OCI-M2 (cell line): Measurements from ENCODE around the gene COBL.

Experiments
- DNase-seq: peaks from one replicate; lab custom pipeline; 2025; ENCODE audit not compliant: unreplicated experiment; lab: John Stamatoyannopoulos, UW

The COBL gene

DNA sequence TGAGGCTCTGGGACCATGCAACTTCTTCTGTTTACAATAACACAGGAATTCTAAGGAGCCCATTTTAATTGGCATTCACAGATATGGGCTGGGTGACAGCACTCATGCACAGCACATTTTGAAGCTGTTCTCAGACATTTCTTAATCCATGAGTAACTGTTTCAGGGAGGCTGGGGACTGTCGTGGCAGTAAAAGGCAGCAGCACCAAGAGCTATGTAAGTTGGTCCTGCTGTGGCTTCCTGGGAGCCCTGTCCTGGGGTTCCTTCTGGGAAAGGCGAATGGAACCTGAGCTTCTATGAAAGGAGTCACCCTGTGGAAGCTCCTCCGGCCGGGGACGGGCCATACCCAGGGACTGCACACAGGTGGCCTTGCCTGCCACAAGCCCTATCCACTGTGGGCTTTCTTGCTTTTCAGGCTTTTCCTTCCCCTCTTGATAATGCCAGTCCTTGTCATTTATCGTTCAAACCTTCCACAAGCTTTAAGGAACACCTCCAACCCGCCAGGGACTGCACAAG lies 40.5 kb downstream of the COBL start:
- DNase-seq = no peak

DNA sequence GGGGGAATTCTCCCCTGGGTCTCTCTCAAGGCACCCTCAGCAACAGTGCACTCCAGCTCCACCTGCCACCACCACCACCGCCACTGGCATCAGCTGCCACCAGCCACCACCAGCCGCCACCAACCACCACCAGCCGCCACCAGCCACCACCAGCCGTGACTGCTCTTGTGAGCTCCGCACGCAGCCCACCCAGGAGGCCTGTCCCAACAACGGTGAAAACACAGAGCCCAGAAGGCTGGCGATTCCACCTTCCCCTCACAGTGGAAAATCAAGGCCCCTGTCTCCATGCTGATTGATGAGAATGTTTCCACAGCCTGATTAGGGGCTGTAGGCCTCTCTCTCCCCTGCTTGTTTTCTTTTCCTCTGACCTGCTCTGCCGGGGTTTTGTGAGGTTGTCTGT lies 41.1 kb downstream of the COBL start:
- no peak for DNase-seq

DNA sequence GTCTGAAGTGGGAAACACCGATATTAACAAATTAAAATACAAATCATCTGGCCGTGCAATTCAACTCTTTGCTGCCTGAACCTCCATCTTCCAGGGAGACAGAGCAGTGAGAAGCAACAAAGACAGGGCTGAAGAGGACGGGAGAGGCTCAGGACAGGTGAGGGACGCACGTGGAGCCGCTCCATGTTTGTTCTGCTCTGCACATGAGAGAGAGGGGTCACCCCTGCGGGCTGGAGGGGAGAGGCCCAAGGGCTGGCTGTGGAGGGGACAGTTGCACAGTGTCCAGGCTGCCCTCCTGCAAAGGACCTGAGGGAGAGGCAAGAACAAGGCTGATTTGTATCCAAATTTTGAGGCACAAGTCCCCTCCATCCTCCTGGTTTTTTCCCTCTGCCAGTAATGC lies 41.7 kb downstream of the COBL start:
- no peak for DNase-seq

DNA sequence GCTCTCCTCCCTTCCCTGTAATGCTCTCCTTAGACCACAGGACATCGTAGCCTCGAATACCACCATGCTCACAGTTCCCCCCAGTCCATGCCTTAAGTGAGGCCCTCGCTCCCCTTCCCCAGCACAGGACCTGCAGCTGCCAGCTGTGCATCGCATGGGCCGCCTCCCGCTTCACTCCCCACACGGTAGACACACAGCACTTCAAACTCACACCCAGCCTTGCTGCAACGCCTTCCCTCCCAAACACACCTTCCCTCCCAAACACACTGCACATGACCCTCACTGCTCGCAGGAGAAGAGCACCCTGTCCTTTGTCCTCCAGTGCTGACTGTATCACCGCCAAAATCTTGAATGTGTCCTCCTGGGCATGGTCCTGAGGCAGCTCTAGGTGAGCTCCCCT lies 42.6 kb downstream of the COBL start:
- DNase-seq = no peak

DNA sequence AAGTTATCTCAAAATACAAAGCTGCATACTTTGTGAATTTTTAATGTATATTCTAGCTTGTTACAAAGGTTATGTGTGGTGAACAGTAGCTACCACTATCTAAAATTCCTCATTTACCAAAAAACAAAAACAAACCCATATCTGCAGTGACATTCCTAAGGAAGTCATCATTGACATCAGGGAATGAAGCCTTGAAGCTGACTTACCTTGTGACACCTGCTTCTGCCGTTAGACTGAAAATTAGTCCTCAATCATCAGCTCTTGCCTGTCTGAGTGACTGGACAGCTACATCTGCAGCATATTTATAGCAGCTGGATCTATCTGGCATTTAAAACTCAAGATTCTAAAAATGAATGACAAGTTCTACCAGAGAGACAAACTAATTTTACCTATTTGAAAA lies 43.2 kb downstream of the COBL start:
- DNase-seq = no peak

DNA sequence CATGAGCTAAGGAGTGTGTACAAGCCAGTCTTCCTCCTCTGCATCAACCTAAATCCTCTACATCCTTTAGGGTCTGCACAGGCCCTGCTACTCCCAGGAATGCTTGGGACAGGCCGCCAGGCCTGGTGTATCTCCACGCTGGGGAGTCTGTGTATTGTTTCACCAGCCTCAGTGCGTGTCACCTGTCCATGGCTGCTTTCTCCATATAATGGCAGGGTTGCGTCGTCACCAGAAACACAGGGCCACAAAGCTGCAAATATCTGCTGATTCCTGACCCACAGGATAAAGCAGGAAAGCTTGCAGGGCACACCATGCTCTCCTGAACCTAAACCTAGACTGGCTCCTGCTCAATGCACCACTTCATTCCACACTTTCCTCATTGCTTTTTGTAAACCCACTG lies 45.6 kb downstream of the COBL start:
- DNase-seq = no peak

DNA sequence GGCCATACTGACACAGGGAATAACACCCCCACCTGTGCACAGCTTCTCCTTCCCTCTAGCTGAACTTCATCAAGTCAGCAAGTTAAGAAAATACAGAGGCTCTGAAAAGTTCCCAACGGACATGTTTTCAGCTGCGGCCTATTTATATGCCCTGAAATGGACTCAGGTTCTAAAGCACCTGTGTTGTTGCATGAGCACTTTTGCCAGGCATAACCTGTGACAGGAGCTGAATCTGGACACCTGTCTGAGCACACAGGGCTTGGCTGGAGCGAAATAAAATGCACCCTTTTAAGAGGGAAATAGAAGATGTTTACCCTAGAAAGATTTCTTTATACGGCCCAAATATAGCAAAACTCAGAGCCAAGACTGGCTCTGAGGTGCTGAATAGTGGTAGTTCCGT lies 46.7 kb downstream of the COBL start:
- no peak for DNase-seq

DNA sequence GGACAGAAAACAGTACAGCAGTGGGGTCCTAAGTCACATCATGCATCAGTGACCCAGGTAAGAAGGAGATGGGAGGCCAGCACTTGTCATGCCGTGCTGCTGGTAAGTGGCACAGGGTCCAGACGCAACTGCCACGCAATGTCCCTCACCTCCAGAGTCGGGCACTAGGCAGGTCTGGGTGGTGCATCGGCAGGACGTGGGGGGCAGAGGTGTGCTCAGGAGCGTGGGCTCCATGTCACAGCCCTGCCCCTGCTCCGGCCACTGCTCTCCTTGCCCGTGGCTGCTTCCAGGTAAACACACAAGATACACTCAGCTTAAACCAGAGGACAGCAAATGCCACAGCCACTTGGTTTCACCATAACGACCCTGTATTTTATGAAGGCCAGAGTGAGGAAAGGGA lies 47.3 kb downstream of the COBL start:
- no peak for DNase-seq

DNA sequence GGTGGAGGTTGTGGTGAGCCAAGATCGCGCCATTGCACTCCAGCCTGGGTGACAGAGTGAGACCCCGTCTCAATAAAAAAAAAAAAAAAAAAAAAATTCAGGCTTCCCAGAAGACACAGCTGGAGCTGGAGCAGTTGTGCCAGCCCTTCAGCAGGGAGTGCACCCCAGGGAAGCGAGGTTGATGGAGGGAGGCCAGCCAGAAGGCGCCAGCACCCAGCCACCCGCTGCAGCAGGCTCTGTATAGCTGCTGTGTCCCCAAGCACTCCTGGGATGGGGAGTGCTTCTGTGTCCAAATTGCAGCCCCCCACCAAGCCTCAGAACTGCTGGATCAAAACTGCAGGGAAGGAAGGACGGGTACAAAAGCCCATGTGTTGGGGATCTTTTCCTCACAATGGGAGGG lies 47.8 kb downstream of the COBL start:
- DNase-seq = no peak

DNA sequence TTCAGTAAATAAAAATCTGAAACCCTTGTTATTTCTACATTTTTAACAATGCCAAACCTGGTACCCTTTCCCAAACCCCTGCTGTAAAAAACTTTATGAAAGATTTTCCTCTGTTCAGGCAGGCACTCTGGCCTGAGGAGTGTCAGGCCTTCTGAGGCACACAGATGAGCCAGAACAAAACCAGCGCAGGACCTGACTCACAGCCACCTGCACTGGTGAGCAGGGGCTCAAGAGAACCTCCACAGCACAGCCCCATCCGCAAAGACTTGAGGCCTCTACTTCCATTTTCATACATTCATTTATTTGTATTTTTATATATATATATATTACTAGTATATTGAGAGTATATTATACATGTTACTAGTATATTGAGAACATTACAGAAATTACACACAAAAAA lies 49.4 kb downstream of the COBL start:
- DNase-seq = no peak

DNA sequence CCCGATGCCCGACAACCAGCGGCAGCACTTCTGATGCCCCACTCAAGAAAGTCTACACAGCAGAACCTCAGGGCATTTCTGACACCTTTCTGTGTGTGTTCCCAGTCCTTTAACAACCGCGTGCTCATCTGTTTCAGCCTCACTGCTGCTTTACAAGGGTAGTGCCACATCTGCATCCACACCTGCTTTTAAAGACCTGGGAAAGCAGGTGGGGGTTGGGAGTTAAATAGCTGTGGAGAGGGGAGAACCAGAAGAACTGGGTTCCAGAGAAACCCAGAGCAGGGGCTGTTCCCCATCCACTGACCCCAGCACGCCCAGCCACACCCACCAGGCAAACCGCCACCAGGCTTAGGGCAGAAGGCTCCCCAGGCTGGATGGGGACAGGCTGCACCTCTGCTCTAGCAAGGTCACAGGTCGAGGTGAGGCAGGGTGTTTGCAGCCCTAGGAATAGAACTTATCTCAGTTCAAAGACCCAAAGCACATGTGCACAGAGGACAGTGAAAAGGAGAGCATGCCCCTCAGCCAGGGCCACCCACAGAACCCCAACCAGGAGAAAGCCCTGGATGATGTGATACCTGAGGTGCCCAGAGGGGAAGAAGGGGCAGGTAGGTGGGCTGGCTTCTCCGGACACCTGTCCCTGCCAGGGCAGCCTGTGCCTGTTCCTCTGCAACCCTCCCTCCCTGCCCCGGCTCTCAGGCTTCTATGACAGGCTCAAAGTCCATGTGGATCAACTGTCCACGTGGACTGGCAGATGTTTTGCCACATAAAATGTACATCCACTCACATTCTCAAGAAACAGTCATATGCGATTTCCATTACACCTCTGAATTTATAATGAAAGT lies 51.3 kb downstream of the COBL start:
- no peak for DNase-seq

DNA sequence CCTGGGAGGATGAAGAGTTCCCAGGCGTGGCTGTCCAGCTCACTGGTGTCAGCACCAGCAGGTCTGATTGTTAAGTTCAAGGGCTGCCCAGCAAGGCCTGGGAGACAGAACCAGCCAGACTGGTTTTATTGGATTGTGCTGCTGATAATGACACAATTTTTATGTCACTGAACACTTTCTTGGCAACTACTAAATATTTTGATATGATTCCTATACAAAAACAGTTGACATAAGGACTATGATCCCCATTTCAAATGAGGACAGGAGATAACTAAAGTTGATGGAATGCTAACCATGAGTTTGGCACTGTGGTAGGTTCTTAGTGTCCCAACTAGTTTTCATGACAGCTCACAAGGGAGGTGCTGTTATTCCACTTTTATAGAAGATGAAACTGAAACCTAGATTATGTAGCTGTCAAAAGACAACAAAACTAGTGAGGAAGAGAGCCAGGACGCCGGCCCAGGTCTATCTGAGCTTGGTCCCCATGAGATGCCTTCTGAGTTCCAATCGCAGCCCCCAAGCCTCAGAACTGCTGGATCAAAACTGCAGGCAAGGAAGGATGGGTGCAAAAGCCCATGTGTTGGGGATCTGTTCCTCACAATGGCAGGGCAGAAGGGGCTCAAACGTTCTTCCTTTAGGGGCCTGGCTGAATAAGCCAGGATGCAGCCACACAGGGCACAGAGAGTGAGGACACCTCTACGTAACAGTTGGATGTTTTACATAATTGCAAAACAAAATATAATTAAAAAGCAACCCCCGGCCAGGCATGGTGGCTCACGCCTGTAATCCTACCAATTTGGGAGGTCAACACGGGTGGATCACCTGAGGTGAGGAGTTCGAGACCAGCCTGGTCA lies 52.8 kb downstream of the COBL start:
- DNase-seq = no peak

DNA sequence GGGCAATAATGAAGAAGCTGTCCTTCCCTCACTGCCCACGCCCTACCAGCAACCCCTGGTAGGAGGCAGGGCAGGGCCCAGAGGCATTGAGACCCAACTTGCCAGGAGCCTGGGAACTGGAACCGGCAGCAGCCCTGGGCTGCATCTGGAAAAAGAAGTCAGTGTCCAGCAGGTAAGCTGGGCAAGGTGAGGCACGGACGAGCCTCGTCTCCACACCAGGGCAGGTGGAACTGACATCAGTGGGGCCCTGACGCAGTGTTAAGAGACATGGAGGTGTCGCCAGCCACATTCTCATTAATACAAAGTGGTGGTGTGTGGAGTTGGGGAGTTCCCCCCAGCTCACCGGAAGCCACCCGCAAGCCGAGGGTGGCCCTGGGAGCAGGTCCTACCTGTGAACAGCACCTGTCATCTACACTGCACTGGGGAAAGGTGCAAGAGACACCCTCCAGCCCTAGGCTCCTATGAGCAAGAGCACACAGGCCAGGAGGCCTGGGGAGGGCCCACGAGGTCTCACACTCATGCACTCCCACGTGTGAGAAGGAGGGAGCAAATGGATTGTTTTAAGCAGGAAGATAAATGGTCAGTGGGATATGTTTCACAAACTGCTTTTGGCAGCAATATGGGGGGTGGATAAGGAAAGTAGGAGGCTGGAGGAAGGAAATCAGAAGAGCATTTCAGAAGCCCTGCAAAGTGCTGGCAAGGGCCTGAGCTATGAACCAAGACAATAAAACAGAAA lies 53.6 kb downstream of the COBL start:
- no peak for DNase-seq

DNA sequence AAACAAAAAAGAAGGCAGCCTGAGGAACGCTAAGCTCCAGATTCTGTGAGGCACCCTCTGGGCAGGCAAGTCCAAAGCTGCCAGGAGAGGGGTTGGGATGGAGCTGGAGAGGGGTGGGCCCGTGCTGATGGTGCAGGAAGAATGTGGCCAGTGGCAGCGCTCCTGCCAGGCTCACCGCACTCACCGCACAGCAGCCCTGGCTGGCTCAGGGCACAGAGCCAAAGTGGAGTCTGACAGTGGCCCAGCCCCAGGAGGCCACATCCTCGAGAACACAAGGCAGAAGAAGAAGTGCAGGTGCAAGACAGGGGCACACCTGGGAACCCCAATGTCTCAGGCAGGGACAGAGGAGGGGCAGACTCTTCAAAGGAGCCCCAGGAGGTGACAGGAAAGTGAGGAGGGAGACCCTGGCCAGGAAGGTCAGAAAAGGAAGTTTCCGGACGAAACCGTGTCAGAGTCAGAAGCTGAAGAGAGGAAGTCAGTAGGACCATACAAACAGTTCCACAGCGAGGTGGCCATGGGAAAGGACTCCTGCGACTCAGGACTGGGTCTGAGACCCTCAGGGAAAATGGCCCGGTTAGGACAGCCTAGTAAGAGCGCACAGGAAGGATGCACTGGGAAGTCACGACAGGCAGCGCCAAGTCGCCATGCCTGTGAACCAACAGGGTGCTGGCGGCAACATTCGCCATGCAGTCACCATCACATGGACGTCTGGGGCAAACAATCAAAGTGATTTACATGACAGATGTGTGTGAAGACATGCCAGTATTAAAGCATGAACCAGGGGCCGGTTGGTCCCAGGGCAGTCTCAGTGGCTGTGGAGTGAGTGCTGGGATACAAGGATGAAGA lies 54.4 kb downstream of the COBL start:
- DNase-seq = no peak

DNA sequence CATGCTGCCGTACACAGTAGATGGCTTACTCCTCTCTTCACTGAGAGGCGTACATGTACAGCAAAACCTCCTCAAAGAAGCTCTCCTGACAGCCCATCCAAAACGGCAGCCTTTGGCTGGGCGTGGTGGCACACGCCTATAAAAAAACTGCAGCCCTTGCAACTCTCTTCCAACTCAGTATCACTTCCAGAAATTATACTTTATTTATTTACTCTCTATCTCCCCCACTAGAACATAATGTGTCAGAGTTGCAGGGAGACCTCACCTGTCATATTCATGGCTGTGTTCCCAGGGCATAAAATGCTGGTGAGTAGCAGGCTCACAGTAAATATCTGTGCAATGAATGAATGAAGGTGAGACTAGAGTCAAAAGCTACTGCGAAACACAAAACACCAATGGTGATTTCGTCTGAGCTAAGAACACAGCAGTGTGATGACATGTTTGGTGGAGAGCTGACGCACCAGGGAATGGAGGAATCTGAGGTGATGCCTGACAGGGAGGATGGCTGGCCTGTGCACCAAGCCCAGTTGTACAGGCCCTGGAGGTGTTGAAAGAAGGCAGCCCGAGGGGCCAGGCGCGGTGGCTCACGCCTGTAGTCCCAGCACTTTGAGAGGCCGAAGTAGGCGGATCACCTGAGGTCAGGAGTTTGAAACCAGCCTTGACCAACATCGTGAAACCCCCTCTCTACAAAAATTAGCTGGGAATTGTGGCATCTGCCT lies 55.3 kb downstream of the COBL start:
- DNase-seq = no peak

DNA sequence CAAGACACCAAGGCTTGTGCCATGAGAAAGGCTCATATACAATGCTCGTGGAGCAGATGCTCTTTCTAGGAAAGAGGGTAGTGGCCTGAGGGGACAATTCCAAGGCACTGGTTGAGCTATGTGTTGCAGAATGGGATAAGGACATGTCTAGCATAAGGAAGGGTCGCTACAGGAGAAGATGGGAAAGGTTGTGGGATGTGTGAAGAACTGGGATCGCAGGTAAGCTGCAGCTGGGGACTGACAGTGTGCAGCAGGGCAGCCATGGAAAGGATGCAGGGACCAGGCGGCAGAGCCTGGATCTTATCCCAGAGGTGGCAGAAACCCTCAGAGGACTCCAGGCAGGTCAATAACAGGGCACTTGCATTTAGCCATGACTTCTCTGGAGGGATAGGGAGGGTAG lies 56.1 kb downstream of the COBL start:
- DNase-seq = no peak

DNA sequence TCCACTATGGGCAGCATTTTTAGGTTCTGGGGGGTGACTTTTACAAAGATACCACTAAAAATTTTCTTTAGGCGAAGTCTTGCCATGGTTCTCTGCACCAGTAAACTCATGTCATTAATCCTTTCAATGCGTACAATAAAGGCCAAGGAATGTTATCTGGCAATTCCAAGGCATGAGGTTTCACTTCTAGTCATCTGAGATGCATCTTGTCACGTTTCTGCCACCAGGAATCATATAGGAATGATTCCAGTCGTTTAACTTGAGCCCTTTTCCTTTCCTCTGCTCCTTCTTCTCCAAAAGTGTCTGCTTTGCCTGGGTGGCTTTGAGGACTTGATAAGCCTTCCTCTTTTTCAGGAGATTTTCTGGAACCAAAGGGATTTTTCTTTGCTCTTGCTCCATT lies 56.8 kb downstream of the COBL start:
- no peak for DNase-seq

DNA sequence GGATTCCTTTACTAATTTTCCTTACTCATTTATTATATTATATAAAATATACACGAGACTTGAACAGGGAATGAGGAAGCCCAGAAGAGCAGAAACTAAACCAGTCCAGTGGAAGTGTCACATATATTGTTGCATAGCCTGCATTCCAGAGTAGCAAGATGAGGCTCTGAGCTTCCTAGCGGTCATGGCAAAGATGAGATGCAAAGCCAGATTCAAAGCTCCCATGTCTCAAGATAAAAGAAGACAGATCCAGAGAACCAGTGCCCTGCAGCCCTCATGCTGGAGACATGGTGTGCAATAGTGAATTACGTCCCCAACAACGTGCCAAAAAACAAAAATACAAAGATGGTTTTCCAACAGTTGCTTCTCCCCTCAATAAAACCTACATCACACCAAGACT lies 59.7 kb downstream of the COBL start:
- no peak for DNase-seq

DNA sequence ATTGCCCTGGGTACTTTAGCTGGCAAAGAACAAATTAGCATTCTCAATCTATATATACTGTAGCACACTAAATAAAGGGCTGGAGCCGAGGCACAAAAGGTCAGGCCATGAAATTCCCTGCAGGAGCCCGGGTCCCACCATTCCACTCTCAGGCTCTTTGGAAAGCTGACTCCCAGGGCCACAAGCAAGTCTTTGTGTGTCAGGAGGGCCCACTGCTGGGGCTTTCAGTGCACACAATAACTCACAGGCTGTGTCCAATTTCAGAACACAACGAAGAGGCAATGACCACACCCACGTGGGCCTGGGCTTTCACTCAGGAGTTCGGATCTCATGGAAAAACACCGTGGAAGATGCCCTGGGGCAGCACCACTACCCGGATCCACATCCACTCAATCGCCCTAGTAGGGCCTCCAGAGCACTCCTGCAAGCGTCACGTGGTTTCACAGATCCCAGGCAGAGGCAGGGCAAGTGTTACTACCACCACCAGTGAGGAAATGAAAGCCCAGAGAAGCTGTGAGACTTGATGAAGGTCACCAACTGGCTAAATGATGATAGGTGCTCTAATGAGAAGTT lies 60.3 kb downstream of the COBL start:
- DNase-seq = no peak
